ENCODE data around the gene EVPL.

Gene EVPL

DNA sequence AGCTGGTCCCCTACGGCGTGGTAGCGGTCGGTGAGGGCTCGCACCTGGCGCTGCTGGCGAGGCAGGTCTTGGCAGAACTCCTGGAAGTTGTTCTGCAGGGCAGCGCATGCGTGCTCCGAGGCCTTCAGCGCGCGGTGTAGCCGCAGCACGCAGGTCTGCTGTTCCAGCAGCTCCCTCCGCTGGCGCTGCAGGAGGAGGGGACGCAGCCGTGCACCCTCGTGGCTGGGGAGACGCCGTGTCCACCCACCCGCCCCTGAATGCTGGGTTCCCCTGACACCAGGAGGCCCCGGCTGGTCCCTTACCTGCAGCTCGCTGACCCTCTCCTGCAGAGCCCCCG is 12.2 kb downstream of the EVPL start:
- DNase-seq: no peak

DNA sequence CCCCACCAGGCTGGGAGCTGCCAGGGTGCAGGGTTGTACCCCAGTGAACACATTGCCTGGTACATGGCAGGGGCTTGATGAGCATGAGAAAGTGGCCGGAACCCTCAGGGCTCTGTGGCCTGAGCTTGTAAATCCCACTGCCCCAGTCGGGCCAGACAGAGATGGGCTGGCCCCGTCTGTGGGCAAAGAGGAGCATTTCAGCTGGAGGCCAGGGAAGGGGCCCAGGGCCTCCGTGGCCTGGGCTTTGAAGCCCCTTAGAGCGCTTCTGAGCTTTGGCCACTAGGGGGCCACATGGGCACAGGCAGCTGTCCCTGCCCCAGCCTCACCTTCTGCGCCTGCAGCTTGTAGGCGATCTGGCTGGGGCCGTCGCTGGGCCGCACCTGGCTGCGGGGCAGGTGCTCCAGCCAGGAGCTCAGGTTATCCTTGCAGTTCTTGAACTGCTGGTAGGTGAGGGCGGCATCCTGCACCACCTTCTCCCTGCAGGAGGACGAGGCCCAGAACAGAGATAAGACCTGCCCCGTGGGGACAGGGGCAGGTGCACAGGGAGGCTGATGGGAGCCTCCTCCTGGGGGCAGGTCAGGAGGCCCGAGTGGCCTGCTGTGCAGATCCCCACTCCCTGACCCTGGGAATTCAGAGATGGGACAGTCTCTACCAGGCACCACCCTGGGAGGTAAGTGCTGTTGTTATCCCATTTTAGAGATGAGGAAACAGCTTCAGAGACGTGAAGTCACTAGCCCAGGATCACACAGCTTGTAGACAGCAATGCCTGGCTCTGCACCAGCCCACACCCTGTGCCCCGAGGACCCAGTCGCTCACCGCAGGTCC is 12.8 kb downstream of the EVPL start:
- DNase-seq: peak; percentile 16

DNA sequence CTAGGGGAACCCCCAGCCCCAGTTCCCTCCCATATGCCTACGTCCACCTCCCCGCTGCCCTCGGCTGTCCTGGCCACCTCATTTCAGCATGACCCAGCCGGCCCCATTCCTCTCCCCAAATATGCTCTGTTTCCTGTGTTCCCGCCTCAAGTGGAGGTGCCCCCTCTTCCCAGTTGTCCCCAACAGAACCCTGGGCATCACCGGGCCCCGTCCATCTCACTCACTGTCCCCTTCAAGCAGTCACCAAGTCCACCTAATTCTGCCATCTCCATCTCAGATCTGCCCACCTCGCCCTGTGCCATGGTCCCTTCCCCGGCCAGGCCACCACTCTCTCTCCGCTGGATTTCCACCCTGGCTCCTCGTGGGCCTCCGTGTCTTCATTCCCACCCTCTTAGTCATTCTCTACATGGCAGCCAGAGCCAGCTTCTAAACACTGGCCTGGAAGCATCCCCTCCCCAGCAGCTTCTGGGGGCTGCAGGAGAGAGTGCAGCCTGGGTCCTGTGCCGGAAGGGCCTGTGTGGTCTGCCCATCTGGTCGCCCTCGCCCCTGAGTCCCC is 13.7 kb downstream of the EVPL start:
- no peak for DNase-seq

DNA sequence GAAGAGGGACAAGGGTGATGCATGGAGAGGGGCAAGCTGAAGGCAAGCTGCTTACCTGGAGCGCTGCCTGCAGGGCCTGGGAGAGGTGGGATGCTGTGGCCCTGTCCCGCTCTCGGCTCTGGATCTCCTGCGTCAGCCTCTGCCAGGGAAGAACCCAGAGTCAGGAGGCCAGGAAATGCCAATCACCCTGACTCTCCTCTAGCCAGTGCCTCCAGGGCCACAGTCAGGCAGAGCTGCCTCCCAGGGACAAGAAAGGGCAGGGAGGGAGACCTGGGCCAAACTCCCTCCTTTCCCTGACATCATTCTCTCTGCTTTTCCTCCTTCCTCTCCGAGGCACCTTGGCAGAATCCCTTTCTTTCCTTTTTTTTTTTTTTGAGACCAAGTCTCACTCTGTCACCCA is 15.2 kb downstream of the EVPL start:
- DNase-seq: no peak

DNA sequence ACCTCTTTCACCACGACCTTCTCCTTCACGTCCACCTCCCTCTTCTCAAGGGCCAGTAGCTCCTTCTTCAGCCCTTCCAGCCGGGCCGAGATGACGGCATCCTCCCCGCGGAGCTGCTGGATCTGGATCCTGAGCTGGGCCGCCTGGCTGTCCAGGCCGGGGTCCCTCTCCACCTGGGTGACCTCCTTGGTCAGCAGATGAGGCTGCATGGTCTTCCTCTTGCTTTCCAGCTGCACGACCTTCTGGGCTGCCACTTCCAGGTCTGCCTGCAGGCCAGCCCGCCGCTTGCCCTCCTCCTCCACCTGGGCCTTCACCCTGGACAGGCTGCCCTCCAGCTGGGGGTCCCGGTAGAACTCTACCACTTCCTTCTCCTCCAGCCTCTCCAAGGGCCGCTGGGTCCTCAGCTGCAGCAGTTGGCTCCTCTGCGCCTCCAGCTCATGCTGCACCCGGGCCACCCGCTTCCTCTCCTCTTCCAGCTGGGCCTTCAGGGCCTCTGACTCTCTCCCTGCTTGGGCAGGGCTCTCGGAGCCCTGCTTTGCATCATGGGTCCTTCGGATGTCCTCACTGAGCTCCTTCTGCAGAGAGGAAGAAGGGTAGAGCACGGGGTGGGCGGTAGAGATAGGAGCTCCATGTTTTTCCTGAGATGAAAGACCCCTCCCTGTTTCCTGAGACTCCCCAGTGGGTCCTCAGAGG is 17.0 kb downstream of the EVPL start:
- no peak for DNase-seq

DNA sequence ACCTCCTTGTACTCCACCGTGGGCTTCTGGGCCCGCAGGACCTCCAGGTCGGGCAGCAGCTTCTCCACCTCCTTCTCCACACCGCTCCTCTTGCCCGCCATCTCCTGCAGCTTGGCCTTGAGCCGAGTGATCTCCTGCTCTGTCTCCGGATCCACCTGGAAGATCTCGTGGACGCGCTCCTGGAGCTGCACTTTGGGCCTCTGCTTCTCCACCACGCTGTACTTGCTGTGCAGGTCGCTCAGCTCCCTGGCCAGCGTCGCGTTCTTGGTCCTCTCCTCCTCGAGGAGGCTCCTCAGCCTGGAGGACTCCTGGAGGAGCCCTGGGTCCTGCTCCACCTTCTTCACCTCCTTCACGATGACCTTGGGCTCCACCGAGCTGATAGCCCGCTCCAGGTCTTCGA is 17.7 kb downstream of the EVPL start:
- no peak for DNase-seq

DNA sequence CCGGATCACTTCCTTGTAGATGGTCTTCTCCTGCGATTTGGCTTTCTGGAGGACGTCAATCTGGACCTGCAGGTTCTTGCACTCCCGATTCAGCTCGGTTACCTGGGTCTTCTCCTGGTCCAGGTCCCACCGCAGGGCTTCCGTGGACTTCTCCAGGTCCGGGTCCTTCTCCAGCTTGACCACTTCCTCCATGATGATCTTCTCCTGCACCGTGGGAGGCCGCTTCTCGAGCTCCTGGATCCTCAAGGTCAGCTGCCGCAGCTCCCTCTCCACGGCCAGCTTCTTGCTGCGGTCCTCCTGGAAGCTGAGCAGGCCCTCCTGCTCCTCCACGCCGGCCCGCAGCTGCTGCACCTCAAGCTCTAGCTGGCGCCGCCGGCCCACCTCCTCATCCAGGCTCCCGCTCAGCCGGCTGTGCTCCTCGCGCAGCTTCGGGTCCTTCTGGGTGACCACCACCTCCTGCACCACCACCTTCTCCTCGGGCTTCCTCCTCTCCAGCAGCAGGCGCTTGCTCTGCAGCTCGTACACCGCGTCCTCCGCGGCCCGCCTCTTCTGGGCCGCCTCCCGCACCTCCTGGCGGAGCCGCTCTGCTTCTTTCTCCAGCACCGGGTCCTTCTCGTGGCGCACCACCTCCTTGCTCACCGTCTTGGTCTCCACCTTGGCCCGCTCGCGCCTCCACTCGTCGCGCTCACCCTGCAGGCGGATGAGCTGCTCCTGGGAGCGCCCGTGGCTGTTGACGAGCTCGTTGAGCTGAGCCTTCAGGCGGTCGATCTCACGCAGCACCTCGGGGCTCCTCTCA is 18.3 kb downstream of the EVPL start:
- no peak for DNase-seq

DNA sequence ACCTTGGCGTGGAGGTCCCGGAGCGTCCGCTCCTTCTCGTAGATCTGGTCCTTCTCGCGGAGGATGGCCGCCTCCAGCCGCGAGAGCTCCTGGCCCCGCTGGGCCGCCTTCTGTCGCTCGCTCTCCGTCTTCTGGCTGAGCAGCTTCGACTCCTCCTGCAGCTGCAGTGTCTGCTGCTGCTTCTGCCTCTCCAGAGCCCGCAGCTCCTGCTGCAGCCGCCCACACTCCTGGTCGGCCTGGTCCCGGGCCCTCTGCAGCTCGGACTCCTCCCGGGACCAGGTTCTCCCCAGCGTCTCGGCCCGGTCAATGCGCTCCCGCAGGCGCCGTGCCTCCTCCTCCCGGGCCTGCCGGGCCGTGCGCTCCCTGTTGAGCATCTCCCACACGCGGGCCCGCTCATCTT is 18.9 kb downstream of the EVPL start:
- DNase-seq: no peak

DNA sequence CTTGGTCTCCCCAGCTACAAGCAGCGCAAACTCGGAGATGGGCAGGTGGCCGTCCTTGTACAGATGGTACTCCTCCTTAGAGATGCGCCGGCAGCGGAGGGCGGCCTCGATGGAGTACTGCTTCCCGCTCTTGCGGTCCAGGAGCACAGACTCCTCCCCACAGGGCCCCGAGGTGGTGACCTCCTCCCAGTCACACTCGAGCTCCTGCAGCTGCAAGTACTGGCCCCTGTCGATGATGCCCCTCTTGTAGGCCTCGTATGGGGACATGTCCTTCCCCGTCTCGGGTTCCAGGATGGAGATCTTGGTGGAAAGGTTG is 19.3 kb downstream of the EVPL start:
- no peak for DNase-seq

DNA sequence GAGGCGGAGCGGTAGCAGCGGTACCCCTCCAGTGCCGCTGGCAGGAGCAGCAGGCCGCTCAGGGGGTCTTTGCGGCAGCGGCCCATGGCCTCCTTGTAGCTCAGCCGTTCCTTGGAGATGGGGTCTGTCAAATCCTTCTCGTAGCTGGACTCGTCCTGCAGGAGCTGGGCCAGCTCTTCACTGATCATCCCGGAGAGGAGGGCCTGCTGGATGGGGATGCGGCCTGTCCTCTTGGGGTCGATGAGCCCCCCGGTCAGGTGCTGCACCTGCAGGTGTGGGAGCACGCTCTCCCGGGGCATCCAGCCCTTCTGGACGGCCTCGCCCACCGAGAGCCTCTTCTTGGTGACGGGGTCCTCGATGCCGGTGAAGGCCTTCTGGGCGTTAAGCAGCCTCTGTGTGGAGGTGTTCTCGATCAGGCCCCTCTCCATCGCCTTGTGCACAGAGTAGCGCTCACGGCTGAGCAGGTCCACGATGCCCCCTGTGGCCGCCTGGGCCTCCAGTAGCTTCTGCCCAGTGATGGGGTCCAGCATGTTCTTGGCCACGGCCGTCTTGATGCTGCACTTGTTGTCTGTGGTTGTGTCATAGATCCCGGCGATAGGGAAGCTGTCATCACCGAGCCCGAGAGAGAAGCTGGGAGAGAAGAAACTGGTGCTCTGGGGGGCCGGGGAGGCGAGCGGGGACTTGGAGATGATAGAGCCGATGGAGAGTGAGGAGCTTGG is 19.8 kb downstream of the EVPL start:
- DNase-seq: no peak

DNA sequence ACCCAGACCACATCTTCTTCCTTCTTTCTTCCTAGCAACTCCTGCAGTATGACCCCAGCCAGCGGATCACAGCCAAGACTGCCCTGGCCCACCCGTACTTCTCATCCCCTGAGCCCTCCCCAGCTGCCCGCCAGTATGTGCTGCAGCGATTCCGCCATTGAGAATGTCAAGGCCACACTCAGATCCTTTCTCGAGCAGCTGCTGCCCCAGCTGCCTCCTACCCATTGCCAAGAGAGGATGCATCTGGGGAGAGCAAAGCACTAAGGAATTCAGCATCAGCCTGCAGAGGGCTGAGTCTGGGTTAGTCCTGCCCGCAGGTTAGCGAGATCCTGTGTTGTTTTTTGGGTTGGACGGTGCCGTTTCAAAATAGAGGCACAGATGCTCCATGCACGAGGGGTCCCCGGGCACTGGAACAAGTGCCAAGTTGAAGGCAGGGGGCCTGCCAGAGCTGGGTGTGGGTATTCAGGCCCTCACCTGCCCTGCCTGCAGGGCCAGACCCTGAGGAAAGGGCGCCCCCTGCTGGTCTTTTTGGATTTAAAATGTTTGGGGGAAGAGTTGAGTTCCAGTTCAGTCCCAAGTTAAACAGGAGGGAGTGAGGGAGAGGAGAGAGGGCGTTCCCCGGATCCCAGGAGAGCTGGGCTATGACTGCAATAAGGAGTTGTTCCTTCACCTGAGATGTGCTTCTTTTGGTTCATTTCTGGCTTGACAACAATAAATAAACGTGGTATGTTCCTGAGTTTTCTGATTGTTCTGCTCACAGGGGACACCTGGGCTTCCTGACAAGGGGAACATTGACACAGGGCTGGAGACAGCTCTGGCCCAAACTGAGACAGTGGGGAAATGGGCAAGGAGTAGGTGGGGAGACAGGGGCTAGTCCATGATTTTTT is 21.6 kb downstream of the EVPL start:
- peak; percentile 34 for DNase-seq

DNA sequence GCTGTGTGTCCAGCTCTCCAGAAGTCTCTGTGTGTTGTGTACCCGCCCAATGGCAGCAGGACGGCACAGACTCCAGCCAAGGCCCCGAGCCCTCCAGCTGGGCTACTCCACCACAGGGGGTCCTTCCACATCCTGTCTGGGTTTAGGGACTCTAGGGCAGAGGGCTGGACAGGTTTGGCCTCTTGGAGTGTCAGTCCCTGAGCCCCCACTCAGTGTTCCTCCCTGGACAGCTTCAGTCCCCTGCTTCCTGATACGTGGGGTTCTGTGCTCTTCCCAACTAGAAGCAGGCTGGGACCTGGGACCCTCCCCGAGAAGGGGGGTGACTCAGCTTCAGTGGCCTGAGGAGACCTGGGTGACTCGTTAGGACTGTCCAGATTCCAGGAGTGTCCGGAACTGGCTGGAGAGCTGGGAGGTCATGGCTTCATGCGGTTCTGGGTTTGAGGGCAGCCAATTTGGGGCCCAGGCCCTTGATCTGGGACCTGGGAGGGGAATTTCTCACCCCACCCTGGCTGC is 22.3 kb downstream of the EVPL start:
- DNase-seq: no peak

DNA sequence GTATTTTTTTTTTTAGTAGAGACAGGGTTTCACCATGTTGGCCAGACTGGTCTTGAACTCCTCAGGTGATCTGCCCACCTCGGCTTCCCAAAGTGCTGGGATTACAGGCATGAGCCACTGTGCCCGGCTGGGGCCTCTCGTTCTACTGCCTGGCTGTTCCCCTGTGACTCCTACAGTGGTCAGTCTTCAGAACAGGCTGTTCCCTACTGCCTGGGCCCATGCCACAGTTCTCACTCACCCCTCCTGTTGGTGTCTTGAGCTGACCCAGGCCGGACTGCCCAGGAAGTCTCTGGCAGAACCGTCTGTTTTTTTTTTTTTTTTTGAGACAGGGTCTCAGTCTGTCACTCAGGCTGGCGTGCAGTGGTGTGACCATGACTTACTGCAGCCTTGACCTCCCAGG is 23.2 kb downstream of the EVPL start:
- DNase-seq: no peak

DNA sequence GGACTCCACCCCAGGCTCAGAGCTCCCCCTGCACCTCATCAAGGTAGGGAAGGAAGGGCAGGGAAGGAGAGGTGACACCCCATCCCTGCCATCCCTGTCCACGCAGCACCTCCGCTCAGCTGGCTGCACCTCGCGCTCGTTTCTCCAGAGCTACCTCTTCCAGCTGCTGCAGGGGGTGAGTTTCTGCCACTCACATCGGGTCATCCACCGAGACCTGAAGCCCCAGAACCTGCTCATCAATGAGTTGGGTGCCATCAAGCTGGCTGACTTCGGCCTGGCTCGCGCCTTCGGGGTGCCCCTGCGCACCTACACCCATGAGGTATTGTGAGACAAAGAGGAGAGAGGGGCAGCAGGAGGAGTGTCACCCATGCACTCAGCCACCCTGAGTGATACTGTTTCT is 25.0 kb downstream of the EVPL start:
- DNase-seq: no peak

DNA sequence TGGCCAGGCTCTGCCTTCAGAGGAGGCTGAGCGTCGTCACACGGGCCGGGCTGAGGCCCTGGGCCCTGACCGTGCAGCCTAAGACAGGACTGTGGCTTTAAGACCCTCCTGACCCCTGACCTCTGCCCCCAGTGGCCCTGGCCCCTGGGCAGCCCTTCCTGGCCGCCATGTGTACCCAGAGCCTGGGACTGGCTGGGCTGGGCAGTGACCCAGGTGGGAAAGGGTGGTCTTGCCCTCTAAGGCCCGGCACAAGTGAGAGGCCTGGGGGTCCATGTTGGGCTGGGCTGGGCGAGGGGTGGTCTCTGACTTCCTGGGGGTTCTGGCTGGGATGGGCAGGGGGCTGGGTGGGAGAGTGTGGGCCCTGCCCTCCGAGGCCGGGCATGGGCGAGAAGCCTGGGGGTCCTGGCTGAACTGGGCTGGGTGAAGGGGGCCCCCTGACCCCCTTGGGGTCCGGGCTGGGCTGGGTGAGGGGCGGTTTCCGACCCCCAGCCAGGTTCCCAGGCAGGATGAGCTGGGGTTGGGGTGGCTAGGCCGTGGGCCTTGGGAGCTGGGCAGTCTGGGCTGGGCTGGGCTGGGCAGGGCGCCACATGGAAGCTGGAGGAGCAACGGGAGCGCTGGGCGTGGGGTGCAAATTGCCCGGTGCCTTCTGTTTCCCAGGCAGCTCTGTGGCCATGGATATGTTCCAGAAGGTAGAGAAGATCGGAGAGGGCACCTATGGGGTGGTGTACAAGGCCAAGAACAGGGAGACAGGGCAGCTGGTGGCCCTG is 26.2 kb downstream of the EVPL start, which contains the start of gene CDK3:
Gene CDK3, plus strand, starts transcription at position 101 of the 767 bp plus-strand sequence. Its CDS starts 571 bp downstream, at position 672.
- DNase-seq: no peak

DNA sequence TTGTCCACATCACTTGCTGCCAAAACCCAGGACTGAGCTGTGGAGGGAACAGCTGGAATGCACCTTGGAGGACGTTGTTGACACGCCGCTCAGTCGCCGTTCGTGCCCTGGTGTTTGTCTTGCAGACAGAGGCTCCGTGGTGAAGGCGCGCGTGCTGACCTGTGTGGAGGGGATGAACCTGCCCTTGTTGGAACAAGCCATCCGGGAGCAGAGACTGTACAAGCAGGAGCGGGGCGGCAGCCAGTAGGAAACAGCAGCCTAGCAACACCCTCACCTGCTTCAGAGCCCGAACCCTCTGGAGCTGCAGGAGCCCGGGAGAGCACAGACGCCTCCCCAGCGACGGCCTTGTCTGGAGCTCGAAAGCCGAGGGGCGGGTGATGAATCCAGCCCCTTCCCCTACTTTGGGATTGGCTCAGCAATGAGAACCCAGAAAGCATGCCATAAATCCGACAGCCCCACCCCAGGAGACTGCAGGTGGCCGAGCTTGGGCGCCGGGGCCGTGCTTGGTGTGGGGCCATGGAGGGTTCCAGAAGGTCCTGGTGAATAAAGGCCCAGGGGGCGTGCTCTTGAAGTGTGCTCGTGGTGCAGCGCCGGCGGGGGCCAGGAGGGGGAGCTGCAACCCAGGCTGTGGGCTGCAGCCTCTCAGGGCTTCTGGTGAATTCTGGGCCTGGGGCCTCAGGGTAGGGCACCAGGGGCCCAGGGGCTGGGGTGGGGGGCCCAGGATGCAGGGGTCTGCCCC is 26.9 kb downstream of the EVPL start:
- DNase-seq: no peak

DNA sequence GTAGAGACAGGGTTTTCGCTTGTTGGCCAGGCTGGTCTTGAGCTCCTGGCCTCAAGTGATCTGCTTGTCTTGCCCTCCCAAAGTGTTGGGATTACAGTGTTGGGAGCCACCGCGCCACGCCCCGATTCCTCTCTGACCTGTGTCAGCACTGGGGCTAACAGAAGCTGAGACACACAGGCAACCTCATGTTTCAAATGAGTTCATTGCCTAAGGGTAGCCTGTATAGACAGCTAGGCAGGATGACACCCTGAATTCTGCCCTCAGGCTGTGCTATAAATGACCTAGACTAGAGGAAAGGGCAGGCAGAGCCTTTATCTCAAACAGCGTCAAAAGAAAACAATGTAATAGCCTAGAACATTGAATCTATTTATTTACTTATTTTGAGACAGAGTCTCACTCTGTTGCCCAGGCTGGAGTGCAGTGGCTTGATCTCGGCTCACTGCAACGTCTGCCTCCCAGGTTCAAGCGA is 28.7 kb downstream of the EVPL start:
- no peak for DNase-seq

DNA sequence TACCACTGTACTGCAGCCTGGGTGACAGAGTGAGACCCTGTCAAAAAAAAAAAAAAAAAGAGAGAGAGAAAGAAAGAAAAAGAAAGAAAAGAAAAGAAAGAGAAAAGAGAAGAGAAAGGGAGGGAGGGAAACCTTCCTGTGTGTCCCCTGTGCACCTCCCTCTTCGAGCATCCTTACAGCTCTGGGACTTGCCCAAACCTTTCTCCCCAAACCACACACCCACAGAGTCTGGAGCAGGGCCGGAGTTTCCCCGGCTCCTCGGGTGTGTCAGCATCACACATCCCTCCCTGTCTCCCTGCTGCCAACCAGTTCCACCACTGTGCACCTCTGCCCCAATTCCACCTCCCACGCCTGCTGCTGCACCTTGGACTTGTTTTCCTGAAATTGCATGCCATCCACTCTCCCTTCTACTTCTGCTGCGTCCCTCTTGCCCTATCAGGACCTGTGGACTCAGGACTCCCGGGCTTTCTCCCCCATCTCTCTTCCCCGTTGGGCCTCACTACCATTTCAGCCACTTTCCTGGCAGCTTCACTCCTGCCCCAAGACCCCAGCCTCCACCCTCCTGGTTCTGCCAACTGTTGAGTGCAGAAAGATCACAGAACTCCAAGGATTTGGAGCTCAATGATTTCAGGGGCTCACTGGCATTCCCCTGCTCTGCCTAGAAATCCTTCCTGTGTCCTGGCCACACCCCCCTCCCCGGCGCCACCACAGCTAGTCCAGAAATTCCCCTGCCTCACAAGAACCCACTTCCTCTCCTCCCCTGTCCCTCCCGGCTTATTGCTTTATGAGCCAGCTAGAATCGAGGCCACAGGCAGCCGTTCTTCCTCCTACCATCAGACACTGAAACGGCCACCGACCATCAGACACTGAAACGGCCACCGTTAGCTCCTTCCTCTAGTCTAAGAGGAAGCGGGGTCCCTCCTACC is 30.2 kb downstream of the EVPL start:
- DNase-seq: no peak

Data from NCI-H446 treated with DMSO at 0.1 percent for 48 hours (cell line).